ENCODE data around the gene NRL. TPM values are rescaled to one million over a fixed set of nuclear protein-coding genes. Genes with fewer than 3 reads are reported as not detected.
"Not testable (repeated sequence)": the region's sequence is repeated elsewhere in the genome, so short reads cannot be mapped to it uniquely, and the experiment has no call there.

Gene NRL
- total RNA-seq, 1 donor from 2014 or later = 2.8 TPM

DNA sequence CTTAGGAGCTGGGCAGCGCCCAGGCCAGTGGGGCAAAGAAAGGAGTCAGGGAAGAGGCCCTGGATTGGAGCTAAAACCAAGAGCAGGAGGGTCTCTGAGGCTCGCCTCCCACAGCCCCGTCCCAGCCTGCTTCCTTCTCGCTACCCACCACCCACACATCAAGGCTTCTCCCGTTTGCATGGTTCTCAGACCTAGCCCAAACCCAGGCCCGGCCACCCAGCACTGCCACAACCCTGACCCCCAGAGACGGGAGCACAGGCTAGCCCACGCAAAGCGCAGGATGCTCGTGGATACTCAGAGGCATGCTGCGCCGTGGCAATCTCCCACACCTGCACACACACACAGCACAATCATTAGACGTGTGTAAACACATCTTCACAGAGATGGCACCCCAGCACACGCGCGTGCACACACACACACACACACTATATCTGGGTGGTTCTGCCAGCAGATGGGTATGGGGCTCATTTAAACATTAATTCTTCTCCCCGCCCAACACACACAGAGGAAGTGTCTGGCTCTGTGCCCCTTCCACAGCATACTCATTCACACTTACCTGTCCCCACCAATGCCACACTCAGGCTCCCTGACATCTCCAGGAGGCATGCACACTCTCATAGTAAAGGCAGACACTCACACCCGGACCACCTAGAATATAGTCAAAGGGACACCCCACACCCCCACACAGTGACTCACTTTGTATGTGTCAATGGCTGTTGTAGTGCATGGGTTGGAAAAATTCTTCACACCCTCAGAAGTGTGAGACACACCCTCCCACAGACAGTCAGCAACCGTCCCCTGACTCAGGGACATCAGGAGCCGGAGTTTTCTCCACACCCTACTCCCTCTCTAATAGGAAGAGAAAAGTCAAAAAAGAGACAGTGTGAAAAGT is 61.8 kb downstream of the NRL start:
- DNase-seq (ENCODE audit: low spot score) = no peak

DNA sequence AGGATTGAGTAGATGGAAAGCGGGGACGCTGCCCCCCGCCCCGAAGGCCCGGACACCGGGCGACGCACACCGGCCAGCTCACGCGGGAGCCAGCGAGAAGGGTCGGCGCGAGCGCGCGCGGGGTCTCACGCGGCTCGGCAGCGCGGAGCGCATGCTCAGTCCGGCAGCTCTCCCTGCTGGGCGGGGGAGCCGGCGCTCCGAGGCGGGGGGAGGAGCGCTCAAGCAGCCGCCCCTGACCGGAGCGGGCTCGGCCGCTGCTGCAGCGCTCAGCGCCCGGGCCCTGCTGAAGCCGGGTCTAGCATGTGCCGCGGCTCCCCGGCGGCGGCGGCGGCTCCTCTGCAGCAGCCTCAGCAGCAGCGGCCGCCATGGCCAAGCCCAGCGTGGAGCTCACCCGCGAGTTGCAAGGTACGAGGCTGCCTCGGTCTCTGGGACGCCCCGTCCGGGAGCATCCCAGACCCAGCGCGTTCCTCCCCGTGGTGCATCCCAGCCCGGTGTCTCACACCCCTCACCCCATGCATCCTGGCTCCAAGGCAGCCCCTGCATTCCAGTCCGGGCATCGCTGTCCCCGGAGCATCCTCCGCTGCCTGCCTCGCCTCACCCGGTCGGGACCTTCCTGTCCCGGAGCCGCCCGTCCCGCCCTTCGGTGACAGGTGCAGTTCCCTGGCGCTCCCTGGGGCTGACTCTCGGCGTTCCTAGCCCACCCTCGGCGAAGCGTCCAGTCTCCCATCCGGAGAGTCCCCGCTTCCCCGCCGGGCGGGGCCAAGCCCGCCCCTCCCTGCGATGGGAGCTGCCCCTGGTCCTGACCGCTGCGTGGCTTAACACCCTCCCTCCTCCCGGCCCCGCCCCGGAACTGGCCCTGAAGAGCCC is 62.7 kb downstream of the NRL start, which contains the start of gene CARMIL3:
CARMIL3 (plus strand) TSS at position 221 of the 867 bp plus-strand sequence; CDS start at position 366, 145 bp downstream.
- DNase-seq (ENCODE audit: low spot score) = peak; percentile 55

DNA sequence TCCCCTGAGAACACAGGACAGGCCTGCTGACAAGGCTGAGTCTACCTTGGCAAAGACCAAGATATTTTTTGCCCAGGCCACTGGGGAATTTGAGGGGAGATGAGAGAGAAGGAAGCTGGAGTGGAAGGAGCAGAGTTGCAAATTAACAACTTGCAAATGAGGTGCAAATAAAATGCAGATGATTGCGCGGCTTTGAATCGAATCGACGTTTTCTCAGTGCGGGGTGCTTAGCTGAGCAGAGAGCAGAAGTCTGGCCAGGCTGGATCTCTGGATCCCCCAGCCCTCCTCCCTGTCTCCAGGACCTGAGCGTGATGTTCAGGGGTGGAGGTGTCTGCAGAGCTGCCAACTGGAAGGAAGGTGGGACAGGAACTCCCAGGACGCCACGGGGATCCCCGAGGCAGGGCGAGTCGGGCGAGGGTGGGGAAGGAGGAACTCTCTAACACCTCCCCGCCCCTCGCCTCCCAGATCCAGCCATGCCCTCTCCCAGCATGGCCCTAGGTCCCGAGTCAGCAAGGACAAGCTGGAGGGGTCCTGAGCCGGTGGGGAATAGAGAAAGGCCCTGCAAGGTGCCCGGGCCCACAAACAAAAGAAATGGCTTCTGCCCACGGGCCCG is 63.5 kb downstream of the NRL start:
- DNase-seq (ENCODE audit: low spot score) = no peak

DNA sequence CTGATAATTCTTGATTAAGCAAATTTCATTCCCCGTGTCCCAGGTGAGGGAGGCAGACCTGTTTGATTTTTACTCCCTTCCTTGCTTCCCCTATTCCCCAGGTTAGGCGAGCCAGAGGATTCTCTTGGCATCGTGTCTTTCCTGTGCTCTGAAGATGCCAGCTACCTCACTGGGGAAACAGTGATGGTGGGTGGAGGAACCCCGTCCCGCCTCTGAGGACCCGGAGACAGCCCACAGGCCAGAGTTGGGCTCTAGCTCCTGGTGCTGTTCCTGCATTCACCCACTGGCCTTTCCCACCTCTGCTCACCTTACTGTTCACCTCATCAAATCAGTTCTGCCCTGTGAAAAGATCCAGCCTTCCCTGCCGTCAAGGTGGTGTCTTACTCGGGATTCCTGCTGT is 64.0 kb downstream of the NRL start:
- DNase-seq (ENCODE audit: low spot score) = not testable (repeated sequence)

DNA sequence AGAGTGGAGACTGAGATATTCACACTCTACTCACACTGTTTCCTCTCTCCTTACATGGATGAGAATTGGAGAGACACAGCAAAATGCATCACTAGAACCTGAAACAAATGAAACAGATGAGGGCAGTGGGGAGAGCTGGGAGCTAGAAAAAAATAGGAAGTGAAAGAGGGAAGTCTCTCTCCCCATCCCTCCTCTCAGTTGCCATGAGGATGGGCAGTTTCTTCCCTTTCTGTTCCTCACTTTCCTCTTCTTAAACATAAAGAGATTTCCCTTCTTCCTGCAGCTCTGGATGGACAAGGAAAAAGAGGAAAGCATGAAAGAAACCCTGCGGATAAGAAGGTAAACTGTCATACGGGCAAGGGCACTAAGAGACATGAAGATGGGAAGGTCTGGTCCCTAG is 65.7 kb downstream of the NRL start:
- DNase-seq (ENCODE audit: low spot score) = not testable (repeated sequence)

DNA sequence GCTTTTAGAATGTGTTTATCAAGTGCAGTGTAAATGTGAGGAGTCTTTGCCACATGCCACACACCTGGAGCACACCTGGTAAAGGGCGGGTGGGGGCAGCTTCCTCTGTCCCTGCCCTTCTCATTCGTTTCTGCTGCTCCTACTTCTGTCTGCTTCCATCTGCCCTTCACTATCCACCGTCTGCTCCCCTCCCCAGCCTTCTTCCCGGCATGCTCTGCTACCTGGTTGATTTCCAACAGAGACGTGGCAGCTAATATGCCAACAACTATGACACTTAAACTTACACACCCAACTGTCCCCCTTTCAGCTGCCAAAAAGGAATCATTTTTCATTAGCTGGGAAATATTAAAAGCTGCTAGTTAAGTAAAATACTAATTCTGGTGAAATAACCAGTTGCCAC is 72.0 kb downstream of the NRL start:
- DNase-seq (ENCODE audit: low spot score) = no peak

DNA sequence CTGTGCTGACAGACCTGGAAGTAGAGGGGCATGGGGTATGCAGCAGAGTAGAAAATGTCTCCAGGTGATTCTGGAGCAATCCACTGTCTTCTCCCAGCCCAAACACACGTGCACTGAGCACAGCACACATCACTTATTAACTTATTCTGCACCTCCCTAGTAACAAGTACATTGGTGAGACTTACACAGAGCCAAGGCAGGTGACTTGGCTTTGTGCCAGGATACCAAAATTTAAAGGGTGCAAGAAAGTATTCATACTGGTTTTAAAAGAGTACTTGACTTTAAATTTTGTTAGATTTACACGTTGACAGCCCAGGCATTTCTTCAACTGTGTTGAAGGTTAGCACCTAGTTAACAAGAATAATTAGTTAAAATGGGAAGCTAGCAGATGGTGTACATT is 74.1 kb downstream of the NRL start:
- no peak for DNase-seq (ENCODE audit: low spot score)

DNA sequence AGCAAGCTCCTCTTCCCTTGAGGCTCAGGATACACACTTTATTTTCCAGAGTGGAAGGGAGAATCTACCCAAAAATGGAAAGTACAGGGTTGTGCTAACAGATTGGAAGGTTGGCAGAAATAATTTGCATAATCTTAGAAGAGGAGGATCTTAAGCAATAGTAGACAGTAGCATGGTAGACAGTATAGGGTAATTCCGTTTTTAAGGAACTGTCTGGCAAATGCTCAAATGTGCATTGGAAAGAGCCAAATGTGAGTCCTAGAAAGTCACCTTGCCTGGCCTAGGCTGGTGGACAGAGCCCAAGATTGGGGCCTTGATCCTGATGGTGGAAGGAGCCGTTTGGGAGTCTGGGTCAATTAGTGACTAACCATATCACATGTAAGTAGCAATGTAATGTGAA is 76.1 kb downstream of the NRL start:
- DNase-seq (ENCODE audit: low spot score) = no peak

DNA sequence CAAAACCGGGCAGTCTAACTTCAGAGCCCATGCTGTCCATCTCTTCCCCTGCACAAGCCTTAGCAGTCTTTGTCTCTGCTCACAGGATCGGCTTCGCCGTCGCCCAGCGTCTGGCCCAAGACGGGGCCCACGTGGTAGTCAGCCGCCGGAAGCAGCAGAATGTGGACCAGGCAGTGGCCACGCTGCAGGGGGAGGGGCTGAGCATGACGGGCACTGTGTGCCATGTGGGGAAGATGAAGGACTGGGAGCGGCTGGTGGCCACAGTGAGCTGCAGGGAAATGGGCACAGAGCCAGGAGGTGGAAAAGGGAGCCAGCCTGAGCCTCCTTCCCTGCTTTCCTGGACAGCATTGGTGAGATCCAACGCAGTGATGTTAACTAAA is 77.1 kb downstream of the NRL start:
- DNase-seq (ENCODE audit: low spot score) = no peak

DNA sequence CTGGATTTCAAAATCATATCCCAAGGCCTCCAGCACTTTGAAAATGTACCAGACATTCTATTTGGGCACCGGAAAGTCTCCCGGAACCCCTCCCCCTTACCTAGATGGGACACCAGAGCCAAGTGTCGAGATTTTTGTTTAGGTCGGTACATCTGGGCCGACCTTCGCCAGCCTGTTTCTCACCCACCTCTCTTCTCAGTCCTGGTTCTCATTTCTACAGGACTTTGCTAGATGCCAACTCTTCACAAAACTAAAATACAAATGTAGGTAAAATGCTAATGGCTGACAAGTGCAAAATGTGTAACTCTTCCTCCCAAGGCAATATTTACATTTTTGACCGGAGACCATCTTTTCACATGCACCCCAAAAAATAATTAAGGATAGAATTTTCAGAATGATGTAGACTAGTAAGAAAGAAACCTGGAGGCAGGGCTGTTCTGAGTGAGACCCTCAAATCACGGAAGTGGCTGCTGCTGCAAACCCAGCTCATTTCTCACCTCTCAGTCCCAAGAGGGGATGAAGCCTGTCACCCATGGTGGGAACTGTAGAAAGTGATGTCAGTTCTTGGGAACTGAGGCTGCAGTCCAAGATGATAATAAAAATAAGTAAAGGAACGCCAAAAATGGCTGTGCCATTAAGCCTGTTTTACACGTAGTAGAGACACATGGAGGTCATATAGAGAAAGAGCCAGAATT is 77.6 kb downstream of the NRL start:
- not testable (repeated sequence) for DNase-seq (ENCODE audit: low spot score)

DNA sequence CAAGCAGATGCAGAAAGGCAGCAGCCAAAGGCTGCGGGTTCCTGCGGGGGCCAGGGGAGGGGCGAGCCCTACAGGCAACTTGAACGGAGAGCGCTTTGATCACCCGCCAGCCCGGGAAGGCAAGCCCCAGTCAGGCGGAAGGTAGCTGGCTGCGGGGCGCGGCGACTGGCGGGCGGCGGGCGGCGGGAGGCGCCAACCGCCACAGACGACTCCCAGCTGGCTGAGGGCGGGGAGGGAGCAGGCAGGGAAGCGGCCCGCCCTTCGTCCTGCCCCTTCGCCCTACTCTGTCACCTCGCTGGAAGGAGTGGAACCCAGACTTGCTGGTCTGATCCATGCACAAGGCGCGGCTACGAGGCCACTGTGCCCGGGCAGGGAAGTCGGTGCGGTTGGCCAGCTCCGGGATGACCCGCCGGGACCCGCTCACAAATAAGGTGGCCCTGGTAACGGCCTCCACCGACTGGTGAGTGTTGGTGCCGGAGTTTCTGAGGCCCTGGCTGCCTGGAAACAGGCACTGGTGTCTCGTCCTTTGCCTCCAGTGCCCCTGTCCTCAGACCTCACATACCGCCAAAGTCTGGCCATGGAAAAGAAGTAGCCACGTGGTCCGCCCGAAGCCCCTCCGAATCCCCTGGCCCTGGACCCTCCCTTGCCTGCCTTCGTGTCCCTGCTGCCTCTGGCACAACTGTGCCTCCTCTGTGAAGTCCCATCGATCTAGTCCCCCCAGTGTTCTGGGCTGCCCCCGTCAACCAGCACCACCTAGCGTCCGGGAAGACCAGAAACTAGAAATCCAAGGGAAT is 78.4 kb downstream of the NRL start:
- DNase-seq (ENCODE audit: low spot score) = peak; percentile 74

DNA sequence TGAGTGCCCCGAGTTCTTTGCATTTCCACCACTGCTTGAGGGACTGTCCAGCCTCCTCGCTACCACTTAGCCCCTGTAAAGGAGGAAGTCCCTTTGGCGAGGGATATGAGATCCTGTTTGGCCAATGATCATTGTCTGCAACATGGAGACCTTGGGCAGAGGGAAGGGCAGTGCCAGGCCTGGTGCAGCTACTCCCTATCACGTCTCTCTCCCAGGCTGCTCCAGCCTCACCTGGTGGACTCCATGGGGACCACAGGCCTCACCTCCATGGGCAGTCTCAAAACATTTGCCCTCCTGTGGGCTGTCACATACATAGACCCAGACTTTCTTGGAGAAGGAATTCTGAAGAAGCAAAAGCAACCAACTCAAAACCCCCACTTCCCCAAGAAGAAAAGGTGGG is 79.0 kb downstream of the NRL start:
- not testable (repeated sequence) for DNase-seq (ENCODE audit: low spot score)

DNA sequence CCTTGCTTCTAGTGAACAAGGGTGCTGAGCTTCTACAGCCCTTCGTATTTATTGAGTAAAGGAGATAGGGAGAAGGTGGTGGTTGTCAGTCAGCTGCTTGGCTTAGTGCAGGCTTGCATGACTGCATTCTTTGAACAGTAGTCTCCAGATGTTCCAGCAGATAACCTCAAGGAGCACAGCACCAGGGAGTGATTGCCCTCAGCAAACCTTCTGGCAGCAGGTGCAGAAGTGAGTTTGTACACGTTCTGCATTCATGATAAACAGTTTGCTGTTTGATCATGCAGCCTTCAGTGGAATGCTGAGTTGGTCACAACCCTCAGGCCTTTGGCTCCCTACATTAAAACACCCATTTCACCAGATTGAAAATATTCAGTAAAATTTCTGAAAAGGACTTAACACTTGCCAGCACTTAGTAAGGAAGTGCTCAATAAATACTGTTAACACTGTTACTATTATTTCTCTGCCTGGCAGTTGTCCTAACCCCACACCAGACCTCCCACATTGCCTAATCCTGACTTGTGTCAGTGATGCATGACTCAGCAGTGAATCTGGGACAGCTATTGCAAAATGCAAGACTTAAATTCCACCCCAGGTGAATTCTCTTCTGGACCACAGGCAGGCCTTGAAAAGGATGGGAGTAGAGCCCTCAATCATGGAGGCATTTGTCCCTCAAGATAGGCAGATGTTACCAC is 81.9 kb downstream of the NRL start:
- no peak for DNase-seq (ENCODE audit: low spot score)

DNA sequence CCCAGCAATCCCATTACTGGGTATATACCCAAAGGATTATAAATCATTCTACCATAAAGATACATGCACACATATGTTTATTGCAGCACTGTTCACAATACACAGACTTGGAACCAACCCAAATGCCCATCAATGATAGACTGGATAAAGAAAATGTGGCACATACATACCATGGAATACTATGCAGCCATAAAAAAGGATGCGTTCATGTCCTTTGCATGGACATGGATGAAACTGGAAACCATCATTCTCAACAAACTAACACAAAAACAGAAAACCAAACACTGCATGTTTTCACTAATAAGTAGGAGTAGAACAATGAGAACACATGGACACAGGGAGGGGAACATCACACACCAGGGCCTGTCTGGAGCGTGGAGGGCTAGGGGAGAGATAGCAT is 83.4 kb downstream of the NRL start:
- not testable (repeated sequence) for DNase-seq (ENCODE audit: low spot score)

DNA sequence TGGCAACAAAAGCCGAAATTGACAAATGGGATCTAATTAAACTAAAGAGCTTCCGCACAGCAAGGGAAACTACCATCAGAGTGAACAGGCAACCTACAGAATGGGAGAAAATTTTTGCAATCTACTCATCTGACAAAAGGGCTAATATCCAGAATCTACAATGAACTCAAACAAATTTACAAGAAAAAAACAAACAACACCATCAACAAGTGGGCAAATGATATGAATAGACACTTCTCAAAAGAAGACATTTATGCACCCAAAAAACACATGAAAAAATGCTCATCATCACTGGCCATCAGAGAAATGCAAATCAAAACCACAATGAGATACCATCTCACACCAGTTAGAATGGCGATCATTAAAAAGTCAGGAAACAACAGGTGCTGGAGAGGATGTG is 85.1 kb downstream of the NRL start:
- DNase-seq (ENCODE audit: low spot score) = not testable (repeated sequence)

Other genes starting within 250 kb of the NRL start
- 28.5 TPM for gene DHRS4, start 161.2 kb downstream of the NRL start, total RNA-seq
- gene DHRS4L2, start 126.0 kb downstream of the NRL start, total RNA-seq = 12.0 TPM
- 1.6 TPM for gene CARMIL3, start 62.9 kb downstream of the NRL start, total RNA-seq
- gene CPNE6, start 43.4 kb downstream of the NRL start, total RNA-seq = 2.2 TPM
- gene PCK2, start 20.6 kb downstream of the NRL start, total RNA-seq = 28.9 TPM
- gene DCAF11, start 172 bp downstream of the NRL start, total RNA-seq = 91.8 TPM
- gene FITM1, start 15.7 kb upstream of the NRL start, total RNA-seq = 0.81 TPM
- gene PSME1, start 21.2 kb upstream of the NRL start, total RNA-seq = 161 TPM
- 24.0 TPM for gene EMC9, start 26.6 kb upstream of the NRL start, total RNA-seq
- 106 TPM for gene PSME2, start 31.7 kb upstream of the NRL start, total RNA-seq
- 60.7 TPM for gene RNF31, start 32.5 kb upstream of the NRL start, total RNA-seq
- gene IRF9, start 46.3 kb upstream of the NRL start, total RNA-seq = 148 TPM
- 208 TPM for gene REC8, start 57.1 kb upstream of the NRL start, total RNA-seq
- gene IPO4, start 73.9 kb upstream of the NRL start, total RNA-seq = 23.0 TPM
- 94.1 TPM for gene TM9SF1, start 80.5 kb upstream of the NRL start, total RNA-seq
- 0.40 TPM for gene TSSK4, start 90.7 kb upstream of the NRL start, total RNA-seq
- gene CHMP4A, start 98.5 kb upstream of the NRL start, total RNA-seq = 53.0 TPM
- 20.3 TPM for gene MDP1, start 101.1 kb upstream of the NRL start, total RNA-seq
- 121 TPM for gene NEDD8, start 117.4 kb upstream of the NRL start, total RNA-seq
- 91.6 TPM for gene GMPR2, start 118.0 kb upstream of the NRL start, total RNA-seq
- 61.8 TPM for gene TINF2, start 127.7 kb upstream of the NRL start, total RNA-seq
- 3.0 TPM for gene TGM1, start 148.2 kb upstream of the NRL start, total RNA-seq
- 36.0 TPM for gene RABGGTA, start 156.6 kb upstream of the NRL start, total RNA-seq
- gene DHRS1, start 184.8 kb upstream of the NRL start, total RNA-seq = 39.2 TPM
- gene NOP9, start 184.9 kb upstream of the NRL start, total RNA-seq = 24.7 TPM
- gene CIDEB, start 193.0 kb upstream of the NRL start, total RNA-seq = 25.6 TPM
- 6.1 TPM for gene LTB4R2, start 195.2 kb upstream of the NRL start, total RNA-seq
- gene LTB4R, start 196.6 kb upstream of the NRL start, total RNA-seq = 6.5 TPM
- gene ADCY4, start 220.1 kb upstream of the NRL start, total RNA-seq = 29.0 TPM
- gene RIPK3, start 225.0 kb upstream of the NRL start, total RNA-seq = 56.5 TPM

All from mucosa of gallbladder (tissue), 1 donor.